Activated T-helper 1 cell treated with anti-CD3 and anti-CD28 coated beads, Interleukin-12 subunit alpha, Interleukin-12 subunit beta, Interleukin-2, Interleukin-4 antibody, amounts not matched to agents 30 ng/mL and 10 ng/mL and 1 ng/mL, durations not matched to agents 14 hours and 24 hours and 36 hours (primary cell): ENCODE data around the gene MSTO1. TPM values are rescaled to one million over a fixed set of nuclear protein-coding genes. Genes with fewer than 3 reads are reported as not detected.
"Not testable (repeated sequence)": the region's sequence is repeated elsewhere in the genome, so short reads cannot be mapped to it uniquely, and the experiment has no call there.

Experiments
- DNase-seq: peaks from one replicate; pipeline ENCODE4 v3.0.0; 2021; ENCODE audit warnings: low spot score
- H3K27ac Mint-ChIP-seq: one replicate; pipeline ENCODE4 v1.8.0; 2021; ENCODE audit warnings: mild to moderate bottlenecking, mixed read lengths
- H3K27me3 Mint-ChIP-seq: one replicate; pipeline ENCODE4 v1.8.0; 2022; ENCODE audit warnings: mild to moderate bottlenecking, moderate library complexity, mixed read lengths; ENCODE audit not compliant: insufficient read depth
- H3K36me3 Mint-ChIP-seq: one replicate; pipeline ENCODE4 v1.8.0; 2021; ENCODE audit warnings: low read depth, mixed read lengths
- H3K4me1 Mint-ChIP-seq: one replicate; pipeline ENCODE4 v1.8.0; 2021; ENCODE audit warnings: low read depth, mixed read lengths
- H3K4me3 Mint-ChIP-seq: one replicate; pipeline ENCODE4 v1.8.0; 2021; ENCODE audit warnings: mild to moderate bottlenecking, moderate library complexity, mixed read lengths
- H3K9me3 Mint-ChIP-seq: one replicate; pipeline ENCODE4 v1.8.0; 2021; ENCODE audit warnings: mixed read lengths
- intact Hi-C: fragments of 100-400 bp; cut with micrococcal nuclease; formaldehyde crosslinking; loops from one replicate; pipeline ENCODE4 v1.15.1; 2024
- total RNA-seq: library from RNA; stranded (reverse); gene quantifications from 2 replicates; pipeline ENCODE4 v1.2.3, GENCODE V29; 2022

Gene MSTO1
- total RNA-seq, 1 donor from 2014 or later: 109 TPM

DNA sequence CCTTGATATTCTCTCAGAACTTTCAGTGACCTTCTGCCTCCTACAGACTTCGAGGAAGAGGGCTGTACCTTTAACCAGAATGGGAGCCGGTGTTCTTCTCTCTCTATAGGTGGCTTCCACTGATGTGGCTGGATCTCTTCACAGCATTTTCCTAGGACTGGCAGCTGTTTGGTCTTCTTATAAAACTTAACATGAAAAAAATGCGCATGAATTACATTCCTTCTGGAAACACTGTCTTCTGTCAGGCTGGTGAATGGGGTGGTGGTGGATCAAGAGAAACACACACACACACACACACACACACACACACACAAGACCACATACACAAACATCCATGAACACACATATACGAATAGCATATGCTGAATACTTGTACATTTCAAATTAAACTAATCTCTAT, 51.2 kb downstream of the MSTO1 start:
- H3K9me3 Mint-ChIP-seq, H3K4me1 Mint-ChIP-seq, intact Hi-C loops, H3K4me3 Mint-ChIP-seq, H3K27me3 Mint-ChIP-seq, H3K27ac Mint-ChIP-seq, DNase-seq: not testable (repeated sequence)
- peaks cover 51% of the 10 kb centered on the region for H3K36me3 Mint-ChIP-seq

Other genes with a start within 250 kb of the MSTO1 start
- 44.0 and 45.4 TPM in 2 replicates for gene ASH1L, start 47.4 kb upstream of the MSTO1 start, total RNA-seq
- gene YY1AP1, start 78.6 kb downstream of the MSTO1 start, total RNA-seq: 62.2 and 64.4 TPM in 2 replicates
- 183 and 196 TPM in 2 replicates for gene DAP3, start 78.9 kb downstream of the MSTO1 start, total RNA-seq
- gene GON4L, start 247.0 kb downstream of the MSTO1 start, total RNA-seq: 66.7 and 70.0 TPM in 2 replicates
- 25.7 and 26.8 TPM in 2 replicates for gene SYT11, start 249.3 kb downstream of the MSTO1 start, total RNA-seq